Measurements from ENCODE around the gene RELN.

The RELN gene

GRCh38 chr7:103680161-103681144, 309.0 kb downstream of the RELN start:
- no peak for DNase-seq (ENCODE audit: low spot score)

GRCh38 chr7:103679151-103680132, 310.0 kb downstream of the RELN start:
- no peak for DNase-seq (ENCODE audit: low spot score)

GRCh38 chr7:103668279-103668941, 321.0 kb downstream of the RELN start:
- no peak for DNase-seq (ENCODE audit: low spot score)

GRCh38 chr7:103666326-103666725, 323.1 kb downstream of the RELN start:
- no peak for DNase-seq (ENCODE audit: low spot score)

GRCh38 chr7:103664577-103664976, 324.9 kb downstream of the RELN start:
- DNase-seq (ENCODE audit: low spot score): no peak

GRCh38 chr7:103660455-103661371, 328.7 kb downstream of the RELN start:
- DNase-seq (ENCODE audit: low spot score): no peak

- no peak for DNase-seq (ENCODE audit: low spot score)
Observed at GRCh38 chr7:103658055-103659005, 331.1 kb downstream of the RELN start.

- no peak for DNase-seq (ENCODE audit: low spot score)
Observed at GRCh38 chr7:103657474-103657894, 332.0 kb downstream of the RELN start.

- DNase-seq (ENCODE audit: low spot score): no peak
Observed at GRCh38 chr7:103656221-103656620, 333.2 kb downstream of the RELN start.

- no peak for DNase-seq (ENCODE audit: low spot score)
Observed at GRCh38 chr7:103651593-103652377, 337.7 kb downstream of the RELN start.

GRCh38 chr7:103649052-103649451, 340.4 kb downstream of the RELN start:
- DNase-seq (ENCODE audit: low spot score): no peak

GRCh38 chr7:103648135-103648534, 341.3 kb downstream of the RELN start:
- DNase-seq (ENCODE audit: low spot score): no peak

- DNase-seq (ENCODE audit: low spot score): no peak
Observed at GRCh38 chr7:103644319-103644718, 345.1 kb downstream of the RELN start.

GRCh38 chr7:103640031-103640779, 349.3 kb downstream of the RELN start:
- no peak for DNase-seq (ENCODE audit: low spot score)

- DNase-seq (ENCODE audit: low spot score): no peak
Observed at GRCh38 chr7:103637726-103638125, 351.7 kb downstream of the RELN start.

- no peak for DNase-seq (ENCODE audit: low spot score)
Observed at GRCh38 chr7:103637094-103637493, 352.4 kb downstream of the RELN start.

- DNase-seq (ENCODE audit: low spot score): no peak
Observed at GRCh38 chr7:103636153-103636552, 353.3 kb downstream of the RELN start.

- DNase-seq (ENCODE audit: low spot score): no peak
Observed at GRCh38 chr7:103632972-103633371, 356.5 kb downstream of the RELN start.
